GM21619 (cell line): ENCODE measurements around the gene PNPLA7.
"Not testable (repeated sequence)": the region's sequence is repeated elsewhere in the genome, so short reads cannot be mapped to it uniquely, and the experiment has no call there.

Experiments
- ATAC-seq: cut with Tn5 transposase; IDR thresholded peaks from one replicate; pipeline ENCODE4 v1.9.1; 2021; ENCODE audit not compliant: unreplicated experiment

Gene PNPLA7

GRCh38 chr9:137550231-137550621 lies at the start of gene PNPLA7:
Gene PNPLA7 (minus strand): TSS chr9:137550402. CDS start chr9:137550197, 205 bp downstream.
- no peak for ATAC-seq

- ATAC-seq: no peak
Measured at GRCh38 chr9:137598943-137599342, 48.7 kb upstream of the PNPLA7 start.

- ATAC-seq: not testable (repeated sequence)
Measured at GRCh38 chr9:137596577-137596976, 46.4 kb upstream of the PNPLA7 start.

GRCh38 chr9:137593176-137593575 lies 43.0 kb upstream of the PNPLA7 start:
- no peak for ATAC-seq

- no peak for ATAC-seq
Measured at GRCh38 chr9:137592767-137593166, 42.6 kb upstream of the PNPLA7 start.

GRCh38 chr9:137590469-137591383 lies 40.5 kb upstream of the PNPLA7 start, which contains the start of gene ZMYND19:
Gene ZMYND19 (minus strand): TSS chr9:137590512. CDS start chr9:137590263, 249 bp downstream.
- ATAC-seq: peak; percentile 75

- ATAC-seq: peak; percentile 19
Measured at GRCh38 chr9:137590123-137590468, 39.9 kb upstream of the PNPLA7 start.

- peak; percentile 11 for ATAC-seq
Measured at GRCh38 chr9:137589441-137590122, 39.4 kb upstream of the PNPLA7 start.

GRCh38 chr9:137588891-137589290 lies 38.7 kb upstream of the PNPLA7 start:
- ATAC-seq: no peak

GRCh38 chr9:137588311-137588710 lies 38.1 kb upstream of the PNPLA7 start:
- ATAC-seq: no peak

GRCh38 chr9:137586854-137587253 lies 36.7 kb upstream of the PNPLA7 start:
- ATAC-seq: no peak

- no peak for ATAC-seq
Measured at GRCh38 chr9:137583957-137584356, 33.8 kb upstream of the PNPLA7 start.

- ATAC-seq: no peak
Measured at GRCh38 chr9:137583347-137583746, 33.1 kb upstream of the PNPLA7 start.

GRCh38 chr9:137582286-137582860 lies 32.2 kb upstream of the PNPLA7 start:
- ATAC-seq: no peak

GRCh38 chr9:137581361-137582285 lies 31.4 kb upstream of the PNPLA7 start:
- ATAC-seq: no peak

- no peak for ATAC-seq
Measured at GRCh38 chr9:137580954-137581322, 30.7 kb upstream of the PNPLA7 start.

GRCh38 chr9:137580209-137580953 lies 30.2 kb upstream of the PNPLA7 start:
- ATAC-seq: no peak

GRCh38 chr9:137579259-137579604 lies 29.0 kb upstream of the PNPLA7 start:
- ATAC-seq: no peak

- peak; percentile 86 for ATAC-seq
Measured at GRCh38 chr9:137578518-137579258, 28.5 kb upstream of the PNPLA7 start, which contains the start of gene DPH7. Gene DPH7 (minus strand): TSS chr9:137578925. CDS start chr9:137578777, 148 bp downstream.
